Ovary (tissue), 3 donors: ENCODE data around the gene CCNDBP1.

Experiments
- CTCF ChIP-seq, 3 donors: fragments of 450-650 bp in 2 of 3; fragments of 200-600 bp in 1 of 3; IDR thresholded peaks; one replicate each; pipeline versions ENCODE4 v1.5.1 to v1.8.0; 2016 to 2022; ENCODE audit warnings: antibody characterized with exemption in 3 of 3, mild to moderate bottlenecking in 1 of 3
- EP300 ChIP-seq: sonication (generic); formaldehyde crosslinking; IDR thresholded peaks from one replicate; pipeline ENCODE4 v1.6.1; 2017; ENCODE audit warnings: antibody characterized with exemption
- POLR2A ChIP-seq: fragments of 450-650 bp; IDR thresholded peaks from one replicate; pipeline ENCODE4 v1.6.1; 2017; ENCODE audit warnings: antibody characterized with exemption, mild to moderate bottlenecking, moderate library complexity
- donor health status: DM: no; HTN: no; CAD: no.

- no peak for TF ChIP-seq POLR2A
- TF ChIP-seq CTCF (IDR thresholded peaks at IDR 0.05) = no peak
- TF ChIP-seq EP300 = no peak
Measured at GRCh38 chr15:43199945-43200488, 14.8 kb downstream of the CCNDBP1 start.
